Memory B cell (primary cell): Measurements from ENCODE around the gene SNX13.

Experiments
- ATAC-seq: fragments of 150-1000 bp; cut with Tn5 transposase; 2 replicates; pipeline ENCODE4 v1.10.0; 2021; ENCODE audit warnings: low read depth, mild to moderate bottlenecking, moderate library complexity
- DNase-seq, 2 donors: peaks; one replicate each; pipeline ENCODE4 v3.0.0; 2022; ENCODE audit warnings: low spot score in 2 of 2
- H3K27ac Mint-ChIP-seq: one replicate; pipeline ENCODE4 v1.8.0; 2022; ENCODE audit warnings: mild to moderate bottlenecking, moderate library complexity, mixed read lengths
- H3K27me3 Mint-ChIP-seq: one replicate; pipeline ENCODE4 v1.8.0; 2022; ENCODE audit warnings: mixed read lengths
- H3K36me3 Mint-ChIP-seq: one replicate; pipeline ENCODE4 v1.8.0; 2022; ENCODE audit warnings: mild to moderate bottlenecking, mixed read lengths
- H3K4me1 Mint-ChIP-seq: one replicate; pipeline ENCODE4 v1.8.0; 2022; ENCODE audit warnings: mixed read lengths
- H3K4me3 Mint-ChIP-seq: one replicate; pipeline ENCODE4 v1.8.0; 2022; ENCODE audit warnings: mild to moderate bottlenecking, moderate library complexity, mixed read lengths
- H3K9me3 Mint-ChIP-seq: one replicate; pipeline ENCODE4 v1.8.0; 2022; ENCODE audit warnings: mixed read lengths

Gene SNX13

DNA sequence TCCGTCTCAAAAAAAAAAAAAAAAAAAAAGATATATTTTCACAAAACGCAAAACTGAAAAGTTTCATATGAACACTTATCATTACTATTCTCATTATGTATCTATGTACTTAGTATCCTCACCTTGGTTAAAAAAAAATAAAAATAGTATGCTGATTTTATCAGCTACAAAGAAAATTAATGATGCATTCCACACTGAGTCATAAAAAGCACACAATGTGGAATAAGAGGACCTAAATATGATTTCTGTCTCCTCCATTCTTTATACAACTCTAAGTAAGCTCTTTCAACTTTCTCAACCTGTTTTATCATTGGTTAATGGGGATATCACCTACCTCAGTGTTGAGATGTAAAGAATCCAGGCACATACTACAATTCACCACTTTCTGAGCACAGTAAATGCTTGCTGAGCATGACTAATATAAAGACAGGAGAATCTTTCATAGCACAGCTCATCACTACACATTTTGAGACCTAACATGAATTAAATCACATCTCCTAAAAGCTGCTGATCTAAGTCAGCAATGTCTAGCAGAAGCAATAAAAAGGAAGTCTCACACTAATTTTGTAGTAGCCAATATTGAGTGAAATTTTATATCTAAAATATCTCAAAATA lies 2.7 kb downstream of the SNX13 start:
- peak overlapping the region; percentile 100 for H3K27ac Mint-ChIP-seq
- peak overlapping the region; percentile 21 for H3K4me3 Mint-ChIP-seq
- peaks cover 3% of the 10 kb centered on the region for H3K36me3 Mint-ChIP-seq
- H3K4me1 Mint-ChIP-seq, result peaks cover 46% of the 10 kb centered on the region
- H3K27me3 Mint-ChIP-seq, result no peaks in the 10 kb centered on the region
- DNase-seq (no peak), ATAC-seq (no peak)
- H3K9me3 Mint-ChIP-seq, result no peaks in the 10 kb centered on the region

GRCh38 chr7:17936321-17936720 lies 4.0 kb downstream of the SNX13 start:
- peaks cover 45% of the 10 kb centered on the region for H3K4me1 Mint-ChIP-seq
- H3K27me3 Mint-ChIP-seq, result no peaks in the 10 kb centered on the region
- peaks cover 3% of the 10 kb centered on the region for H3K36me3 Mint-ChIP-seq
- no peak overlapping the region for H3K4me3 Mint-ChIP-seq
- ATAC-seq, result no peak
- H3K9me3 Mint-ChIP-seq, result no peaks in the 10 kb centered on the region
- peak overlapping the region; percentile 66 for H3K27ac Mint-ChIP-seq
- no peak for DNase-seq

DNA sequence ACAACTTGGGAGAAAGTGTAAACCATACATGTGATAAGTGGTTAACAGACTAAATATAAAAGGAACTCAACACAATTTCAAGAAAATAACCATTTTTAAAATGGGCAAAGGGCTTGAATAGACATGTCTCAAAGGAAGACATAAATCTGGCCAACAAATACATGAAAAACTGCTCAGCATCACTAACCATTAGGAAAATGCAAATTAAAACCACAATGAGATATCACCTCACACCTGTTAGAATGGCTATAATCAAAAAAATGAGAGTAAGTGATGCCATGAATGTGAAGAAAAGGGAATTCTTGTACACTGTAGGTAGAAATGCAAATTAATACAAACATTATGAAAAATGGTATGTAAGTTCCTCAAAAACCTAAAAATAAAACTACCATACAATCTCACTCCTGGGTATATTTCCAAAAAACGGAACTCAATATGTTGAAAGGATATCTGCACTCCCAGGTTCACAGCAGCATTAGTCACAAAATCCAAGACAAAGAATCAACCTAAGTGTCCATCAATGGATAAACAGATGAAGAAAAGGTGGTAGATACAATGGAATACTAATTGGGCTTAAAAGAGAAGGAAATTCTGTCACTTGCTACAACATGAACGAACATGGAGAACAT lies 5.6 kb downstream of the SNX13 start:
- Mint-ChIP-seq H3K9me3 (no peaks in the 10 kb centered on the region), H3K36me3 (peaks cover 3% of the 10 kb centered on the region), H3K27ac (peak overlapping the region; percentile 62), H3K4me1 (peaks cover 42% of the 10 kb centered on the region), H3K27me3 (no peaks in the 10 kb centered on the region), H3K4me3 (peak overlapping the region; percentile 15)
- peak; percentile 21 for ATAC-seq
- no peak for DNase-seq

DNA sequence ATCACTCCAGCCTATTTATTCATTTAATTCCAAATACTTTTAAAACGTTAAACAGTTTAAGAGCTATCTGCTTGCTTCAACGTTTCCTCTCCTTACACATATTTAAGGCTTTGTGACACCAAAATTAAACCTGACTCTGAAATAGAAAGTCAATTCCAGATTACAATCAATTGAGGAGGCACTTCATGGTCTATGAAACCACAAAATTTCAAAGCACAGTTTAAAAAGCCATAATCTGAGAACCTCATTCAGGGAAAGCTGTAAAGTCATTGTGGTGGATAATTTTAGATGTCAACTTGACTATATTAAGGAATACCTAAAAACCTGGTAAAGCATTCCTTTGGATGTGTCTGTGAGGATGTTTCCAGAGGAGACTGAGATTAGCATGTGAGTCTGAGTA lies 6.2 kb downstream of the SNX13 start:
- ATAC-seq (no peak), DNase-seq (no peak)
- H3K36me3 Mint-ChIP-seq, result peaks cover 3% of the 10 kb centered on the region
- no peaks in the 10 kb centered on the region for H3K9me3 Mint-ChIP-seq
- peaks cover 36% of the 10 kb centered on the region for H3K4me1 Mint-ChIP-seq
- peak overlapping the region; percentile 9 for H3K27ac Mint-ChIP-seq
- no peaks in the 10 kb centered on the region for H3K27me3 Mint-ChIP-seq
- H3K4me3 Mint-ChIP-seq, result peak overlapping the region; percentile 55

GRCh38 chr7:17932770-17933169 lies 7.5 kb downstream of the SNX13 start:
- Mint-ChIP-seq H3K27ac (no peak overlapping the region), H3K4me1 (peaks cover 38% of the 10 kb centered on the region)

DNA sequence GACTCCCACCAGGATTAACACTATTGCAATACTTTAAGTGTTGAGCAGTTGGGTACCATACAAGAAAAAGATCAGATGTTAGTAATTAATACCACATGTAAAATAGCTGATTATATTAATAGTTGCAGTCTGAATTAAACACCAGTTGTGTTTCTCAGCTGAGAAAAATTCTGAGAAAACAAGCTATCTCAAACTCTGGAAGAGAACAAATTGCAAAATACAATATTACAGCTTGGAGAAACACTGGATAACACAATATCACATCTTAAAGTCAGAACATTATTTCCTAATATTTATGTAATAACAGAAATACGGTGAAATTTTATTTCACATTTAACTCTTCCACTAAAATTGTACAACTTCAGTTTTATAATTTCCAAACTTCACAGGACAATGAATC lies 9.2 kb downstream of the SNX13 start:
- Mint-ChIP-seq H3K27ac (no peak overlapping the region), H3K9me3 (no peaks in the 10 kb centered on the region), H3K27me3 (no peaks in the 10 kb centered on the region), H3K4me3 (no peak overlapping the region), H3K36me3 (peaks cover 3% of the 10 kb centered on the region), H3K4me1 (peaks cover 34% of the 10 kb centered on the region)
- DNase-seq (no peak), ATAC-seq (no peak)

More at GRCh38 chr7:17932770-17933169, 7.5 kb downstream of the SNX13 start:
- no peak for ATAC-seq
- Mint-ChIP-seq H3K9me3 (no peaks in the 10 kb centered on the region), H3K4me3 (peak overlapping the region; percentile 11), H3K36me3 (peaks cover 3% of the 10 kb centered on the region), H3K27me3 (no peaks in the 10 kb centered on the region)
- DNase-seq, result no peak

- H3K36me3 Mint-ChIP-seq, result peaks cover 4% of the 10 kb centered on the region
- H3K4me1 Mint-ChIP-seq, result peaks cover 36% of the 10 kb centered on the region
- DNase-seq, result no peak
- no peaks in the 10 kb centered on the region for H3K9me3 Mint-ChIP-seq
- ATAC-seq, result no peak
- no peaks in the 10 kb centered on the region for H3K27me3 Mint-ChIP-seq
- H3K27ac Mint-ChIP-seq, result no peak overlapping the region
- H3K4me3 Mint-ChIP-seq, result no peak overlapping the region
Observed at GRCh38 chr7:17930546-17930945, 9.7 kb downstream of the SNX13 start.

DNA sequence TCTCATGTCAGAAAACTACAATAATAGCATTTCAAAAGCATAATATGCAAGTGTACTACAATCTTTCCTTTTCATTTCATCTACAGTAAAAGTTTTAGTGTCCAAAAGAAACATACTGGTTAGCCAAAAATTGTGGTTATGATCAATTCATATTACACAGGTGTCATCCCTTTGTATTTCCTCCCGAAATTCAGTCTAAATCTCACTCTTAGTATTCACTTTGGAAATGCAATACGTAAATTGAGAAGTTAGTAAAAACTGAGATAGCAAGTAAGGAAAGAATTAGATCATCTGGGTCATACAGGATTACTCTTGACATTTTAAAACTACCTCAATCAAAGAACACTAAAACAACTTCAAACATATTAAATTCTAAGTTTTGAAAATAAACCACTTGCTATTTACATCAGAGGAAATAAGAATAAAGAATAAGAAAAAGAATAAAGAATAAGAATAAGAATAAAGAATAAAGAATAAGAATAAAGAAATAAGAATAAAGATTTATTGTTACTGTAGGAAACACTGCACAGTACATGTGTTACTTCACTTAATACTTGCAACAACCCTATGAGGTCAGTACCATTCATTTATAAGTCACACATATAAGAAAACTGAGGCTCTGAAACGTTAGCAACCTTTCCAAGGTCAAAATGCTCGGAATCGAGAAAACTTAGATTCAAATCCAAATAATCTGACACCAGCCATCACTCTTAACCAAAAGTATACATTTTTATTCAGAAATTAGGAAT lies 10.5 kb downstream of the SNX13 start:
- Mint-ChIP-seq H3K36me3 (peaks cover 3% of the 10 kb centered on the region), H3K27ac (no peak overlapping the region), H3K27me3 (no peaks in the 10 kb centered on the region), H3K9me3 (no peaks in the 10 kb centered on the region), H3K4me3 (no peak overlapping the region), H3K4me1 (peaks cover 37% of the 10 kb centered on the region)
- ATAC-seq (no peak), DNase-seq (no peak)

DNA sequence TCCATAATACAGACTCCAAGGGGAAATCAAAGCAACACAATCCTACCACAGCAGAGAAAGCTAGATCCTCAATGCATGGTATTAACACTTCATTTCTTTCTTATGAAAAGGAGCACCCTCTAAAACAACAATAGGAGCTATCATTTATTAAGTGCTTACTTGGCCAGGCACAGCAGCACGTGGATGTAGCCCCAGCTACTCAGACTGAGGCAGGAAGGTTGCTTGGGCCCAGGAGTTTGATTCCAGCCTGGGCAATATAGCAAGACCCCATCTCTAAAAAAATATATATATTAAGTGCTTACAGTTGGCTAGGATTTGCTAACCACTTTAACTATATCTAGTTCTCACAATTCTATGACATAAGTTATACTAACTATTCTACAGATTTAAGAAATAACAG lies 12.2 kb downstream of the SNX13 start:
- no peak for ATAC-seq
- H3K27ac Mint-ChIP-seq, result no peak overlapping the region
- peaks cover 3% of the 10 kb centered on the region for H3K36me3 Mint-ChIP-seq
- H3K9me3 Mint-ChIP-seq, result no peaks in the 10 kb centered on the region
- H3K4me1 Mint-ChIP-seq, result peaks cover 30% of the 10 kb centered on the region
- no peak overlapping the region for H3K4me3 Mint-ChIP-seq
- no peaks in the 10 kb centered on the region for H3K27me3 Mint-ChIP-seq
- no peak for DNase-seq

DNA sequence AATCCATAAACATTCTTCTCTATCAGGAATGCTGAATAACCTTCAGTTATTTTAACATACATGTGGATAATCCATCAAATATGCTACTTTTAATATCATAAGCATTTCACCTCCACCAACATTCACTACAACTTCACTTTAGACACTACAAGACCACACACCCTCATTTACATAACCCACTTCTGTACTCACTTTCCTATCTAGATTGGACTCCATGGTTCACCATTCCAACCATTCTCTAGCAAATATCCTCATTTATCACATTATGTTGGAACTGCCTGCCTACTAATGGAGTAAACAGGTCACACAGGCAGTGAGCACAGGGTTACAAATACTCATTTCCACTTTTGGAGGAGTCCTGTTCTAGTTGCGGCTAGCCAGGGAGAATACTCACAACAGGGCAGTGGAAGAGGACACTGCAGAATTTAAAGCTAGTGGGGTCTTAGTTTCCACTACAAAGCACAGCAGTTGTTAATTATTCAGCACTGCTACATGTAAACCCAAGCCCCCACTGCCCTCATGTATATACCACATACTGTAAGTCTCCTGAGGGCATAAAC lies 18.4 kb downstream of the SNX13 start:
- Mint-ChIP-seq H3K36me3 (peaks cover 12% of the 10 kb centered on the region), H3K27ac (no peak overlapping the region), H3K27me3 (no peaks in the 10 kb centered on the region), H3K4me1 (peaks cover 31% of the 10 kb centered on the region), H3K4me3 (no peak overlapping the region), H3K9me3 (peaks cover 2% of the 10 kb centered on the region)
- no peak for ATAC-seq
- DNase-seq, result no peak

- no peaks in the 10 kb centered on the region for H3K27me3 Mint-ChIP-seq
Observed at GRCh38 chr7:17917842-17918241, 22.5 kb downstream of the SNX13 start.

GRCh38 chr7:17916786-17917185 lies 23.5 kb downstream of the SNX13 start:
- H3K4me1 Mint-ChIP-seq, result peaks cover 24% of the 10 kb centered on the region
- no peak overlapping the region for H3K4me3 Mint-ChIP-seq
- H3K27me3 Mint-ChIP-seq, result no peaks in the 10 kb centered on the region
- no peak overlapping the region for H3K27ac Mint-ChIP-seq
- peaks cover 2% of the 10 kb centered on the region for H3K9me3 Mint-ChIP-seq
- ATAC-seq (no peak), DNase-seq (no peak)
- peaks cover 10% of the 10 kb centered on the region for H3K36me3 Mint-ChIP-seq

More at GRCh38 chr7:17917842-17918241, 22.5 kb downstream of the SNX13 start:
- Mint-ChIP-seq H3K9me3 (peaks cover 2% of the 10 kb centered on the region), H3K36me3 (peaks cover 9% of the 10 kb centered on the region), H3K4me3 (no peak overlapping the region), H3K4me1 (peaks cover 23% of the 10 kb centered on the region), H3K27ac (no peak overlapping the region)
- no peak for DNase-seq
- no peak for ATAC-seq

DNA sequence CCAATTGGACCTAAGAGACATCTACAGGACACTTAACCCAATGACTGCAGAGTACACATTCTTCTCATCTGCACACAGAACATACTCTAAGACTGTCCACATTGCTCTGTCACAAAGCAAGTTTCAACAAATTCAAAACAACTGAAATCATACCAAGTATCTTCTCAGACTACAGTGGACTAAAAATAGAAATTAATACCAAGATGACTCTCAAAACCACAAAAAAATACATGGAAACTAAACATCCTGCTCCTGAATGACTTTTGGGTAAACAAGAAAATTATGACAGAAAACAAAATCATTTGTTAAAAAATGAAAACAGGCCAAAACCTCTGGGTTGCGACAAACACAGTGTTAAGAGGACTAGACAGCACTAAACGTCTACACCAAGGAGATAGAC lies 24.5 kb downstream of the SNX13 start:
- no peak for ATAC-seq
- no peak for DNase-seq
- no peaks in the 10 kb centered on the region for H3K27me3 Mint-ChIP-seq

DNA sequence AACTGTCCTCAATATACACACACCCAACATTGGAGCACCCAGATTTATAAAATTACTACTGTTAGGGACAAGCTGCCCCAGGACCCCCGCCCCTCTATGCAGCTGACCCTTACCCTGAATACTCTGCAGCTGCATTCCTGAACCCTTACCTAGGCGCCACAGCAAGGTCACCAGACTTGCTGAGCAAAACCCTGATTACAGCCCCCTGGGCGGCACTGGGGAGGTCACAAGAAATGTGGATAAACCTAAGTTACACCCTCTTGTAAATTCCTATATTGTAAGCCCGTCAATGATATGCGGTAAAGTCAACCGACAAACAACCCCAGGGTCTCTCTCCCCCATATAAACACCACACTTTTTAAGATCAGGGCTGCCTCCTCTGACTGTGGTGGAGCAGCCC lies 25.1 kb downstream of the SNX13 start:
- Mint-ChIP-seq H3K4me1 (peaks cover 21% of the 10 kb centered on the region), H3K9me3 (peaks cover 4% of the 10 kb centered on the region), H3K27ac (no peak overlapping the region), H3K36me3 (peaks cover 17% of the 10 kb centered on the region), H3K4me3 (no peak overlapping the region), H3K27me3 (no peaks in the 10 kb centered on the region)
- DNase-seq (no peak), ATAC-seq (no peak)

More for the DNA sequence above, 24.5 kb downstream of the SNX13 start:
- Mint-ChIP-seq H3K36me3 (peaks cover 13% of the 10 kb centered on the region), H3K4me3 (no peak overlapping the region), H3K4me1 (peaks cover 19% of the 10 kb centered on the region), H3K9me3 (peaks cover 2% of the 10 kb centered on the region), H3K27ac (no peak overlapping the region)
